ENCODE results near the gene SUSD3.

Gene SUSD3

DNA sequence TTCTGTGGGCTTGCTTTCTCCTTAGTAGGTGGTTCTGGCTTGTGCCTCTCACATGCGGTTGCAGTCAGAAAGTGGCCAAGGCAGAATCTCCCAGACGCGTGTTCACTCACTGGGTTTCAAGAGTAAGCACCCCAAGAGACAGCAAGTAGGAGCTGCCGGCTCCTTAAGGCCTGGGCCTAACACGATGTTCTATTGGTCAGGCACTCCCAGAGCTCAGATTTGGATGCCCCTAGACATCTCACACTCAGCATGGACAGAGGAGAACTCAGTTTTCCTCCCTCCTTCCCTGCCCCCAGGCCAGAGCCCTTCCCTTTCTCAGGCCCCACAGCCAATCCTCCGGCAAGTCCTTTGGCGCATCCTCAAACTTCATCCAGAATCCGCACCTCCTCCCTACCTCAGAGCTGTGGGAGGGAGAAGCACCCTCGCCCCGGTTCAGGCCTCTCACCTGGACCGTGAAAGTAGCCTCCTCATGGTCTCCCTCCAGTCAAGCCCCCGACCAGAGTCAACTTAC, 31.0 kb downstream of the SUSD3 start:
- Histone ChIP-seq H3K36me3 (ENCODE audit: insufficient read depth, low read length) (no peaks in the 10 kb centered on the region), H3K4me3 (no peak overlapping the region), H3K9ac (ENCODE audit: insufficient read length) (no peak overlapping the region), H3K9me3 (ENCODE audit: low read depth, low read length) (no peaks in the 10 kb centered on the region), H3K27ac (no peak overlapping the region)
- DNase-seq (ENCODE audit: low read depth, low spot score) = no peak
- no peak for TF ChIP-seq FOXP2 (optimal IDR thresholded peaks at IDR 0.05; ENCODE audit: control extremely low read depth, extremely low read length, insufficient read depth)
- no peak for TF ChIP-seq EZH2 (IDR thresholded peaks at IDR 0.05)
- TF ChIP-seq POLR2AphosphoS5 (IDR thresholded peaks at IDR 0.05; ENCODE audit: borderline replicate concordance, low read depth, low read length) = no peak

DNA sequence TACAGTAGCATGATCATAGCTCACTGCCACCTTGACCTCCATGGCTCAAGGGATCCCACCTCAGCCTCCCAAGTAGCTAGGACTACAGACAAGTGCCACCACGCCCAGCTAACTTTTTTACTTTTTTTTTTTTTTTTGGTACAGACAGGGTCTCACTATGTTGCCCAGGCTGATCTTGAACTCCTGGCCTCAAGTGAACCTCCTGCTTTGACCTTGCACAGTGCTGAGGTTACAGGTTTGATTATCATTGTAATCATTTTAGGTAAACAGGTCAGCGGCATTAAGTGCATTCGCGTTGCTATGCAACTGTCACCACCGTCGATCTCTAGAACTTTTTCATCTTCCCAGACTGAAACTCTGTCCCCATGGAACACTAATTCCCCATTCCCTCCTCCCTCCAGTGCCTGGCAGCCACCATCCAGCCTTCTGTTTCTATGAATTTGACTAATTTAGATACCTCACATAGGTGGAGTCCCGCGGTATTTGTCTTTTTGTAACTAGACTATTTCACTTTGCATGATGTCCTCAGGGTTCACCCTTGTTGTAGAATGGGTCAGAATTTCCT, 31.7 kb downstream of the SUSD3 start:
- H3K36me3 ChIP-seq (ENCODE audit: insufficient read depth, low read length) = no peaks in the 10 kb centered on the region
- H3K4me3 ChIP-seq = no peak overlapping the region
- no peaks in the 10 kb centered on the region for H3K9me3 ChIP-seq (ENCODE audit: low read depth, low read length)
- H3K9ac ChIP-seq (ENCODE audit: insufficient read length) = no peak overlapping the region
- no peak overlapping the region for H3K27ac ChIP-seq
- no peak for TF ChIP-seq EZH2 (IDR thresholded peaks at IDR 0.05)
- TF ChIP-seq FOXP2 (optimal IDR thresholded peaks at IDR 0.05; ENCODE audit: control extremely low read depth, extremely low read length, insufficient read depth) = no peak
- TF ChIP-seq POLR2AphosphoS5 (IDR thresholded peaks at IDR 0.05; ENCODE audit: borderline replicate concordance, low read depth, low read length) = no peak
- DNase-seq (ENCODE audit: low read depth, low spot score) = no peak

DNA sequence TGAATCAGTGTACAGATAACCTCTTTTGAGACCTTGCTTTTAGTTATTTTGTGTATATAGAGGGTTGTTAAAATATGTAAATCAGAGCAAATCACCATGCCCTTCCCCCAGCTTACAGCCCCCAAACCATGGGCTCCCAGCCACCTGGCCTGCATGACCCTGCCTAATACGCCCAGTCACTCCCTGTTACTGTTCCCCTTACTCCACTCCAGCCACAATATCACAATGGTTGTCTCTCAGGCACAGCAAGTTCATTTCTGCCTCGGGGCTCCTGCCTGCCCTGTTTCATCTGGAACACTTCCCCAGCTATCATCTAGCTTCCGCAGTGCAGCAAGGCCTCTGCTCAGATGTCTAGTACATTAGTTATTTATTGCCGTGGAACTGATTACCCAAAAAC, 32.6 kb downstream of the SUSD3 start:
- Histone ChIP-seq H3K9ac (ENCODE audit: insufficient read length) (no peak overlapping the region), H3K9me3 (ENCODE audit: low read depth, low read length) (no peaks in the 10 kb centered on the region), H3K36me3 (ENCODE audit: insufficient read depth, low read length) (no peaks in the 10 kb centered on the region), H3K27ac (no peak overlapping the region), H3K4me3 (no peak overlapping the region)
- TF ChIP-seq POLR2AphosphoS5 (IDR thresholded peaks at IDR 0.05; ENCODE audit: borderline replicate concordance, low read depth, low read length) = no peak
- TF ChIP-seq FOXP2 (optimal IDR thresholded peaks at IDR 0.05; ENCODE audit: control extremely low read depth, extremely low read length, insufficient read depth) = no peak
- no peak for TF ChIP-seq EZH2 (IDR thresholded peaks at IDR 0.05)
- DNase-seq (ENCODE audit: low read depth, low spot score) = no peak

DNA sequence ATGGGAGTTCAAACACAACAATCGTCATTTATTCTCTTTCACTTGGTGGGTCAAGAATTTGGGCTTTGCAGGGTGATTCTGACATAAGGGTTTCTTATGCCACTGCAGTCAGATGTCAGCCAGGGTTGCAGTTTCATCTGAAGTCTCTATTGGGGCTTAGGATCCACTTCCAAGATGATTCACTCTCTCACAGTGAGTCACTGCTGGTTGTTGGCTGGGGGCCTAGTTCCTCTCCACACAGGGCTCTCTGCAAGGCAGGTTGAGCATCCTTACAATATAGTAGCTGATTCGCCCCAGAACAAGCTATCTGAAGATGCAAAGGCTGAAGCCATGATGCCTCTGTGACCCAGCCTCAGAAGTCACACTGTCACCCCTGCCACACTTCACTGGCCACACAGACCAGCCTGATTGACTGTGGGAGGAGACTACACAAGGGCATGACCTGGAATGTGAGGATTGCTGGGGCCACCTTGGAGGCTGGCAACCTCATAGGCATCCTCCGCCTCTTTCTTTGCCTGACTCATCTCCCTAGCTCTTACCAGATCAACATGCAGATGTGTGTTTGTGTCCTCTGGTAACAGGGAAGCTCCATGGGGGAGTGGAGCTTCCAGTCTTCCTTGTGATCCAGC, 33.1 kb downstream of the SUSD3 start:
- Histone ChIP-seq H3K27ac (no peak overlapping the region), H3K36me3 (ENCODE audit: insufficient read depth, low read length) (no peaks in the 10 kb centered on the region), H3K9ac (ENCODE audit: insufficient read length) (no peak overlapping the region), H3K4me3 (no peak overlapping the region), H3K9me3 (ENCODE audit: low read depth, low read length) (no peaks in the 10 kb centered on the region)
- TF ChIP-seq EZH2 (IDR thresholded peaks at IDR 0.05) (no peak), POLR2AphosphoS5 (IDR thresholded peaks at IDR 0.05; ENCODE audit: borderline replicate concordance, low read depth, low read length) (no peak), FOXP2 (optimal IDR thresholded peaks at IDR 0.05; ENCODE audit: control extremely low read depth, extremely low read length, insufficient read depth) (no peak)
- no peak for DNase-seq (ENCODE audit: low read depth, low spot score)

DNA sequence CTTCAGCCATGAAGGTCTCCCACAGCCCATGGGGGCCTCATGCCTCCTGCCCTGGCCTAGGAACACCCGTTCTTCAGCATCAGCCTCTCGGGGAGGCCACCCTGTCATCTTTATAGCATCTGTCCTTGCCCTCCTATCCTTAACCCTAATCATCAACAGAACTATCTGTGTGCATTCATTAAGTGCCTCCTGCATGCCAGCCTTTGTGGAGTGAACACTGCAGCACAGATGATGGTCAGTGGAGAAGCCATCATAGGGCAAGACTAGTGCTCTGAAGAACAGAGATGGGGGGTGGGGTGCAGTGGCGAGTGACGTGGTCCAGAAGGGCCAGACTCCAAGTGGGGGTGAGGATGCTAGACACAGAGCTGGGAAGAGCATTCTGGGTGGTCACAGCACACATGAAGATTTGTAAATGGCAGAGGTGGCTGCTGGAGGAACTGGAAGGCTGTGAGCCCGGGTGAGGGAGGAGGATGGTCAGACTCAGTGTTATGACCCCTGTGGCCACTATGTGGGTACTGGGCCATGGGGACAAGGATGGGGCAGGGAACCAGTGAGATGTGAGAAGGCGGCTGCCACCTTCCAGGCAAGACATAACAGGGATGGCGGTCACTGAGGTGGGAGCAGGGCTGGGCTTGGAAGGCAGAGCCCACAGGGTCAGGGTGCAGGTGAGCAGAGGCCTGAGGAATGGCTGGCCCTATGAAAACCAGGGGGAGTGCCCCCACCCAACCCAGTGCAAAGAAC, 33.9 kb downstream of the SUSD3 start:
- TF ChIP-seq EZH2 (IDR thresholded peaks at IDR 0.05) (no peak), FOXP2 (optimal IDR thresholded peaks at IDR 0.05; ENCODE audit: control extremely low read depth, extremely low read length, insufficient read depth) (no peak), POLR2AphosphoS5 (IDR thresholded peaks at IDR 0.05; ENCODE audit: borderline replicate concordance, low read depth, low read length) (no peak)

DNA sequence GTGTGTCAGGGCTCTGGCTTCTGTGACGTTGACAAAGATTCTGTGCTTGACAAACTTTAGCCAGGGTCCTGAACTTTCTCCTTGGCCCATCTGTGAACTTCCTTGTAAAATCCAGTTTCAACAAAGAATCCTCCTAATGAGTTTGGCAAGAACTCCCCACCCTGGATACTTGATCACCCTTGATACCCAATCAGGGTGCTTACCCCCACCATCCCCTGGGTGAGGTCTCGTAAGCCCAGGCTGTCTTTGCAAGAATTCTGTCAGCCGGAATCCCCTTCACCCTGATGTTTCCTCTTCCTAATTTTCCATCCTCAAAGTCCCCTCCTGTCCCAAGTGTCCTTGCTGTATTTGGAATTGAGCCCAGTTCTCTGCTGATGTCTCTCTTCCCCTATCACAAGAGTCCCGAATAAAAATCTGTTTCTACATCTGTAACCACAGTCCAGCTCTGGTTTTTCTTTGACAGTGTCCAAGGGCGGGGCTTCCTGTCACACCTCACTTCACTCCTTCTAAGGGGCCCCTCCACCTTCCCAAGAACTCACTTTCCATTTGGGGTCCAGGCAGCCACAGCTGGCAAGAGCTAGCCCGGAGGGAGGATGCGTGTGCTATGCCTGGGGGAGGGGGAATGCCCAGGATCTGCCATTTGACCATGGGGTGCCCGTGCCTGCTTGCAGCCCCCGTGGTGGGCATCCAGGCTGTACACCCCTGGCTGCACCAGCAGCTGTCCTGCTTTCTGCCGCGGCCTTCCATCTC, 34.8 kb downstream of the SUSD3 start:
- TF ChIP-seq FOXP2 (optimal IDR thresholded peaks at IDR 0.05; ENCODE audit: control extremely low read depth, extremely low read length, insufficient read depth) (no peak), EZH2 (IDR thresholded peaks at IDR 0.05) (no peak), POLR2AphosphoS5 (IDR thresholded peaks at IDR 0.05; ENCODE audit: borderline replicate concordance, low read depth, low read length) (no peak)
- H3K4me3 ChIP-seq = no peak overlapping the region
- no peak overlapping the region for H3K9ac ChIP-seq (ENCODE audit: insufficient read length)
- H3K27ac ChIP-seq = 0 out of 2 replicates have a peak overlapping the region, but pooled peaks have one; percentile 25
- H3K36me3 ChIP-seq (ENCODE audit: insufficient read depth, low read length) = no peaks in the 10 kb centered on the region
- no peak for DNase-seq (ENCODE audit: low read depth, low spot score)
- no peaks in the 10 kb centered on the region for H3K9me3 ChIP-seq (ENCODE audit: low read depth, low read length)

More for the DNA sequence above, 33.9 kb downstream of the SUSD3 start:
- no peaks in the 10 kb centered on the region for H3K36me3 ChIP-seq (ENCODE audit: insufficient read depth, low read length)
- no peak overlapping the region for H3K9ac ChIP-seq (ENCODE audit: insufficient read length)
- no peak overlapping the region for H3K4me3 ChIP-seq
- H3K9me3 ChIP-seq (ENCODE audit: low read depth, low read length) = no peaks in the 10 kb centered on the region
- no peak for DNase-seq (ENCODE audit: low read depth, low spot score)
- 0 out of 2 replicates have a peak overlapping the region, but pooled peaks have one; percentile 25 for H3K27ac ChIP-seq

DNA sequence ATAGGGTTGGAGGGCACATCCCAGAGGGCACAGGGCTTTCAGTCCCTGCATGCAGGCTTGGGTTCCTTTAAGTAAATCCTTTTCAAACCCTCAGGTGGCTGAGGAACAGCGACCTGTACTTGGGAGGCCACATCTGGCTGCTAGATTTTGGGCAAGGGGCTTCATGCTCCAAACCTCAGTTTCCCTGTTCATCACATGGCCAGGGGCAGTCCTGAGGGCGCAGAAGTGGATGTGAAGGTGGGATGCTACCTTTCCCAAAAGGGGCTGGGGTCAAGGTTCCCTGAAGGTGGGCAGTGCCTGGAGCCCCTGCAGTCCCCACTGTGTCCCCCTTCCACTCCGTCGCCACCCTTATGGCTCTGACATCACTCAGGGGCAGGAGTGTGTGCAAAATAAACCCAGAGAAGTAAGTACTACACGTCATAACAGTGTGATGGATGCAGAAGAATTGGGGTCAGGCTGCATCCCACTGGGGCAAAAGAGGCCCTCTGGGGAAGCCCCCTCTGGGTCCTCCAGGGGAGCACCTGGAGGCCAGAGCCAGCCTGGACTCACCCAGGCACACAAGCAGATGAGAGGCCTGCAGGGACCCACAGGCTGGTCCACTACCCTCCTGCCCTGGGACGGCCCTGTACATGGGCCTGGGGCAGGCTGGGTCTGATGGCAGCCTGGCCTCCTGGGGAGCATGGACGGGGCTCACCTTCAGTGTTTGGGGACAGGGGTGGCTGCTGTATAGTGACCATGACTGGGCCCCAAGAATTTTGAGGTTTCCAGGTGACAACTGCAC, 35.6 kb downstream of the SUSD3 start:
- Histone ChIP-seq H3K9me3 (ENCODE audit: low read depth, low read length) (no peaks in the 10 kb centered on the region), H3K36me3 (ENCODE audit: insufficient read depth, low read length) (no peaks in the 10 kb centered on the region), H3K9ac (ENCODE audit: insufficient read length) (no peak overlapping the region), H3K4me3 (no peak overlapping the region), H3K27ac (no peak overlapping the region)
- no peak for DNase-seq (ENCODE audit: low read depth, low spot score)
- TF ChIP-seq POLR2AphosphoS5 (IDR thresholded peaks at IDR 0.05; ENCODE audit: borderline replicate concordance, low read depth, low read length) (no peak), FOXP2 (optimal IDR thresholded peaks at IDR 0.05; ENCODE audit: control extremely low read depth, extremely low read length, insufficient read depth) (no peak), EZH2 (IDR thresholded peaks at IDR 0.05) (no peak)
